ENCODE results near the gene TARP.

DNA sequence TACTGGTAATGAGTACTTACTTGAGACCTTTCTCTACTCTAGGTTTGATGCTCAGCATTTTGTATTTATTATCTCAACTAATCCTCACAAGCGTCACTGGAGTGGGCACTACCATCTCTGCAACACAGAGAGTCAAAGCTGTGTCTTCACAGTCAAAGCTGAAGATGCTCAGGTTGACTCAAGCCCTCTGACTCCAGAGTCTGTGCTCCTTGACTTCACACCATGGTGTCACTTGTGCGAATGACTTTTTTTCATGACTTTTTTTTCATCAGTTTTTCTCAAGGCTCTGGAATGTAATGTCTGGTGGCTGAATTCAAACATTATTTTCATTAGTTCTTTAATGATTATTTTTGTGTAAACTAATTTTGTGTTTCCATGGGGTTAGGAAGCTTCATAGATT, 30.4 kb upstream of the TARP start:
- TF ChIP-seq CTCF (IDR thresholded peaks at IDR 0.05), result no peak
- TF ChIP-seq POLR2A (IDR thresholded peaks at IDR 0.05), result no peak
